Hematopoietic multipotent progenitor cell treated with erythropoietin and hydrocortisone succinate and interleukin-3 and kit ligand, for 4 days (in vitro differentiated cells): ENCODE data around the gene C5AR1.

Source experiments
- DNase-seq: peaks from one replicate; pipeline ENCODE4 v3.0.0-alpha.2; 2015

The C5AR1 gene

GRCh38 chr19:47371261-47371660 is 61.6 kb downstream of the C5AR1 start:
- no peak for DNase-seq
